Endothelial cell of umbilical vein (primary cell): ENCODE measurements around the gene SLC19A1. TPM values are rescaled to one million over a fixed set of nuclear protein-coding genes. Genes with fewer than 3 reads are reported as not detected.

Experiments used
- BruUV-seq: library from RNA; stranded (reverse); fragments of 400-500 nt; replicated peaks from 2 replicates; lab custom pipeline; 2021; lab: Mats Ljungman, UMichigan
- CTCF ChIA-PET: fragments of 300-600, 350-600 bp; sonication (Branson Sonifier 250); formaldehyde crosslinking; loops from one replicate; lab custom pipeline; 2021; ENCODE audit warnings: antibody characterized with exemption, inconsistent platforms; lab: Charles Lee
- POLR2A ChIA-PET: fragments of 300-600, 350-600 bp; sonication (Branson Sonifier 250); formaldehyde crosslinking; loops from one replicate; lab custom pipeline; 2021; ENCODE audit warnings: antibody characterized with exemption, inconsistent platforms; lab: Charles Lee
- DNase-seq: peaks from one replicate; pipeline ENCODE4 v3.0.0-alpha.2; 2011; ENCODE audit warnings: low read depth, low spot score
- FAIRE-seq: peaks from 2 replicates; lab custom pipeline; 2011; peaks lifted over from hg19 to GRCh38; lab: Jason Lieb, UNC
- H2AFZ ChIP-seq: 2 replicates; pipeline ENCODE4 v1.6.0; 2012; ENCODE audit warnings: low read depth, low read length, control low read depth, inconsistent platforms
- H3K27ac ChIP-seq: 2 replicates; pipeline ENCODE4 v1.5.1; 2011; ENCODE audit warnings: low read depth, mild to moderate bottlenecking, control low read depth, low read length, moderate library complexity; ENCODE audit not compliant: insufficient read depth
- H3K27me3 ChIP-seq, 2 experiments: 2 replicates each; pipeline versions ENCODE4 v1.6.0 to v1.6.1; 2011; ENCODE audit warnings: low read length in 2 of 2, mixed read lengths in 1 of 2; ENCODE audit not compliant: control insufficient read depth in 2 of 2, insufficient read depth in 2 of 2
- H3K36me3 ChIP-seq, 2 experiments: 2 replicates in 1 of 2; 3 replicates in 1 of 2; pipeline ENCODE4 v1.5.1; 2011; ENCODE audit warnings: low read length in 2 of 2, mild to moderate bottlenecking in 1 of 2, moderate library complexity in 1 of 2; ENCODE audit not compliant: control insufficient read depth in 2 of 2, insufficient read depth in 2 of 2; ENCODE audit errors: extremely low read depth in 1 of 2
- H3K4me1 ChIP-seq: 3 replicates; pipeline ENCODE4 v1.5.1; 2011; ENCODE audit warnings: mild to moderate bottlenecking, low read length; ENCODE audit not compliant: control insufficient read depth, insufficient read depth; ENCODE audit errors: extremely low read depth
- H3K4me2 ChIP-seq: 2 replicates; pipeline ENCODE4 v1.6.1; 2011; ENCODE audit warnings: low read length, control low read depth, mixed read lengths; ENCODE audit not compliant: insufficient read depth
- H3K4me3 ChIP-seq, 3 experiments: fragments of 200-600 bp in 1 of 3; sonication (generic), shearing (Covaris generic) in 1 of 3; replicated peaks in 1 of 3; 2 replicates each; pipeline ENCODE4 v1.5.1; 2011 to 2016; ENCODE audit warnings: control low read depth in 3 of 3, low read length in 3 of 3, mild to moderate bottlenecking in 2 of 3, inconsistent platforms in 1 of 3, low read depth in 1 of 3, moderate library complexity in 1 of 3; ENCODE audit not compliant: insufficient read depth in 1 of 3
- H3K79me2 ChIP-seq: 2 replicates; pipeline ENCODE4 v1.6.0; 2012; ENCODE audit warnings: low read length, inconsistent platforms; ENCODE audit not compliant: control insufficient read depth, insufficient read depth
- H3K9ac ChIP-seq: replicated peaks from 2 replicates; pipeline ENCODE3; 2011; ENCODE audit warnings: low read length, control low read depth; ENCODE audit not compliant: insufficient read depth; ENCODE audit errors: extremely low read depth
- H3K9me1 ChIP-seq: replicated peaks from 3 replicates; pipeline ENCODE4 v1.6.0; 2011; ENCODE audit warnings: mild to moderate bottlenecking, low read length; ENCODE audit not compliant: control insufficient read depth, insufficient read depth; ENCODE audit errors: extremely low read depth
- H3K9me3 ChIP-seq: replicated peaks from 2 replicates; pipeline ENCODE4 v1.5.1; 2012; ENCODE audit warnings: low read length, inconsistent platforms; ENCODE audit not compliant: control insufficient read depth, insufficient read depth
- H4K20me1 ChIP-seq: replicated peaks from 2 replicates; pipeline ENCODE3; 2011; ENCODE audit warnings: mild to moderate bottlenecking, low read length; ENCODE audit not compliant: control insufficient read depth, insufficient read depth; ENCODE audit errors: extremely low read depth
- CTCF ChIP-seq, 2 donors: IDR thresholded peaks; 1 replicate in 1 of 2; 2 replicates in 1 of 2; pipeline ENCODE4 v1.5.1; 2011; ENCODE audit warnings: low read length in 2 of 2, mild to moderate bottlenecking in 2 of 2, moderate library complexity in 2 of 2, control low read depth in 1 of 2, inconsistent platforms in 1 of 2, low read depth in 1 of 2; ENCODE audit not compliant: insufficient read depth in 1 of 2; ENCODE audit errors: extremely low read depth in 1 of 2
- GATA2 ChIP-seq: IDR thresholded peaks from 2 replicates; pipeline ENCODE4 v1.7.0; 2011; ENCODE audit warnings: low read depth, mild to moderate bottlenecking, moderate library complexity, mixed read lengths, low read length; ENCODE audit not compliant: insufficient read length, insufficient read depth
- MYC ChIP-seq: IDR thresholded peaks from one replicate; pipeline ENCODE4 v1.6.1; 2011; ENCODE audit warnings: mild to moderate bottlenecking, low read depth, low read length
- dilution Hi-C: fragments of 300-500 bp; cut with MboI; formaldehyde crosslinking; loops from one replicate; pipeline ENCODE4 v1.15.0; 2019; ENCODE audit warnings: low sequenced_read_pairs; ENCODE audit not compliant: extremely low pct_ligation_motif_present
- intact Hi-C: fragments of 100-400 bp; cut with micrococcal nuclease; formaldehyde crosslinking; loops from one replicate; pipeline ENCODE4 v1.10.0; 2022
- polyA plus RNA-seq, 4 experiments: library from polyadenylated mRNA; depleted of rRNA in 3 of 4; stranded (reverse) in 3 of 4; unstranded in 1 of 4; fragments of >200 nt; gene quantifications; 2 replicates each; pipeline versions ENCODE4 v1.2.1 to v1.2.3, GENCODE V29; 2011 to 2012; ENCODE audit warnings: missing spikeins in 1 of 4
- total RNA-seq: library from RNA; stranded (reverse); gene quantifications from 2 replicates; pipeline ENCODE4 v1.2.3, GENCODE V29; 2021

Gene SLC19A1
- total and polyA plus RNA-seq, 2 donors (not counting 3 experiments of a cell fraction or from before 2014, with no cell fraction given) = 36.3 to 54.6 TPM

GRCh38 chr21:45578811-45579381 is 36.7 kb upstream of the SLC19A1 start:
- CTCF ChIA-PET = no interaction called here

More at GRCh38 chr21:45578811-45579381, 36.7 kb upstream of the SLC19A1 start:
- intact Hi-C loops = no loop called here
- H3K9me3 ChIP-seq = no peaks in the 10 kb centered on the region
- H3K4me1 ChIP-seq = no peaks in the 10 kb centered on the region
- no peaks in the 10 kb centered on the region for H3K79me2 ChIP-seq
- no peak overlapping the region for H3K4me2 ChIP-seq
- no peak overlapping the region for H3K4me3 ChIP-seq
- no peaks in the 10 kb centered on the region for H3K9me1 ChIP-seq
- DNase-seq = no peak
- H4K20me1 ChIP-seq = no peaks in the 10 kb centered on the region
- no peak overlapping the region for H3K9ac ChIP-seq
- FAIRE-seq = no peak
- H3K27me3 ChIP-seq = peaks cover 2 to 3% of the 10 kb centered on the region in 2 experiments
- H3K36me3 ChIP-seq = no peaks in the 10 kb centered on the region
- dilution Hi-C loops = no loop called here
- TF ChIP-seq CTCF (IDR thresholded peaks at IDR 0.05; ENCODE audit: extremely low read depth in 1 of 2, insufficient read depth in 1 of 2, low read depth in 1 of 2, low read length in 2 of 2) (no peak), GATA2 (no peak), MYC (no peak)
- BruUV-seq = no TSS peak
- POLR2A ChIA-PET = no interaction called here
- no peak overlapping the region for H3K27ac ChIP-seq
- no peak overlapping the region for H2AFZ ChIP-seq
